ENCODE measurements around the gene ZNF19. TPM values are rescaled to one million over a fixed set of nuclear protein-coding genes. Genes with fewer than 3 reads are reported as not detected.
A peak's percentile ranks its signal among the peaks of the same experiment; 100 is the strongest.

The ZNF19 gene
- total RNA-seq, 1 experiment from 2014 or later, result 5.4 TPM

DNA sequence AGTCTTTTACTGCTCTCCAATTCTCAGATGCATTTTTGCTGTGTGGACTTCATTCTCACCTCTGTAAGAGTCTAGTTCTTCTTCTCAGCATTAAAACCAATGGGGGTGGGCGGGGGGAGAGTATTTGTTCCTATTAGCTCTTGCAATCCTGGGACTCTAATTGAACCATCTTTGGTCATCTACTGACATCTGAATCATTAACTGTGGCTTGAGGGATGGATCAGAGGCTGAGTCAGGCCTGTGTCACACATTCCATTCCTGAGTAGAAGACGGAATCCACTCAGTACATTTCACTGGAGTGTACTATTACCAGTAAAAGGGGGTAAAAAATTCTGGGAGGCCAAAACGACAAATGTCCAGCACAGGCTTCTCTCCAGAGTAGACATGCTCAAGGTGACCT is 14.3 kb downstream of the ZNF19 start:
- DNase-seq (ENCODE audit: low read depth, low spot score) (peak; percentile 90), ATAC-seq (peak; percentile 84)
- Histone ChIP-seq H3K9ac (ENCODE audit: low read length) (peak overlapping the region; percentile 30), H3K4me1 (ENCODE audit: control insufficient read depth in 1 of 2, insufficient read depth in 2 of 2, low read length in 2 of 2) (peaks cover 16 to 39% of the 10 kb centered on the region in 2 experiments; a peak in 3 of 4 replicates), H3K9me2 (ENCODE audit: insufficient read depth) (no peaks in the 10 kb centered on the region; the same call in 1 of the 2 replicates), H4K20me1 (ENCODE audit: insufficient read depth) (no peaks in the 10 kb centered on the region), H3K36me3 (ENCODE audit: control insufficient read depth in 1 of 2, insufficient read depth in 2 of 2, low read length in 2 of 2) (peaks cover 10 to 11% of the 10 kb centered on the region in 2 experiments; a peak in 2 of 4 replicates), H3K79me2 (ENCODE audit: insufficient read depth, low read length) (no peaks in the 10 kb centered on the region), H3K4me3 (replicated peaks in 1 of 2; ENCODE audit: low read depth in 1 of 2, low read length in 2 of 2) (peak overlapping the region; percentile 2 to 30), H3K9me3 (ENCODE audit: control insufficient read depth in 1 of 2, insufficient read depth in 1 of 2, low read depth in 1 of 2, low read length in 2 of 2) (no peaks in the 10 kb centered on the region), H3K4me2 (ENCODE audit: low read length) (peak overlapping the region; percentile 64), H3K27ac (ENCODE audit: low read depth, low read length) (peak overlapping the region; percentile 54; the same call in 1 of the 2 replicates), H2AFZ (ENCODE audit: low read depth, low read length, poor library complexity, severe bottlenecking) (no peak overlapping the region), H3K27me3 (ENCODE audit: insufficient read depth, low read length) (no peaks in the 10 kb centered on the region)
- ChIA-PET CTCF (interaction anchor here (1.2 to 1.5 kb wide), 2 partner anchors 11 to 25 kb away, joined by 3 to 6 read pairs; no protein-coding TSS in a partner anchor), RAD21 (ENCODE audit: low non-redundant PET in 1 of 2, low total read pairs in 2 of 2, uncharacterized antibody in 2 of 2, unreplicated experiment in 2 of 2) (interaction anchor here in 1 of 2 experiments (1.4 kb wide), 1 partner anchor 13 kb away, joined by 5 read pairs; the partner anchor contains the start of gene ZNF23), POLR2A (interaction anchor here (1.3 to 1.7 kb wide), 2 partner anchors 9 to 13 kb away, joined by 3 to 7 read pairs; partner anchors contain the start of gene ZNF23)
- intact Hi-C loops (cut with micrococcal nuclease), result no loop called here
- no TSS peak for BruUV-seq (replicated peaks)
- TF ChIP-seq, protein P1, sequence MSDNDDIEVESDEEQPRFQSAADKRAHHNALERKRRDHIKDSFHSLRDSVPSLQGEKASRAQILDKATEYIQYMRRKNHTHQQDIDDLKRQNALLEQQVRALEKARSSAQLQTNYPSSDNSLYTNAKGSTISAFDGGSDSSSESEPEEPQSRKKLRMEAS (IDR thresholded peaks at IDR 0.05), result peak; percentile 54; the same call in 1 of the 2 replicates
- TF ChIP-seq POLR2A (IDR thresholded peaks at IDR 0.05; ENCODE audit: borderline replicate concordance, extremely low read depth, insufficient read depth, insufficient read length) (no peak), SP1 (IDR thresholded peaks at IDR 0.05; ENCODE audit: low read depth) (peak; percentile 91), YY1 (IDR thresholded peaks at IDR 0.05; ENCODE audit: extremely low read depth, insufficient replicate concordance, low read depth, low read length) (no peak), RAD21 (IDR thresholded peaks at IDR 0.05; ENCODE audit: low read depth) (0 out of 2 replicates have a peak, but pooled peaks have one; percentile 9), FOSL1 (IDR thresholded peaks at IDR 0.05; ENCODE audit: low read depth) (peak; percentile 99), ZNF274 (IDR thresholded peaks at IDR 0.05; ENCODE audit: low read depth, low read length) (no peak), CEBPB (IDR thresholded peaks at IDR 0.05; ENCODE audit: low read depth) (peak; percentile 73), EGR1 (IDR thresholded peaks at IDR 0.05; ENCODE audit: low read depth) (peak; percentile 45), CBX3 (IDR thresholded peaks at IDR 0.05; ENCODE audit: low read depth) (peak; percentile 89), EZH2phosphoT487 (IDR thresholded peaks at IDR 0.05; ENCODE audit: borderline replicate concordance) (no peak), TCF7L2 (IDR thresholded peaks at IDR 0.05; ENCODE audit: borderline replicate concordance, extremely low read depth, insufficient read depth, insufficient read length) (no peak), JUND (IDR thresholded peaks at IDR 0.05) (peak; percentile 95), ELF1 (IDR thresholded peaks at IDR 0.05; ENCODE audit: borderline replicate concordance, low read depth) (no peak), EZH2 (IDR thresholded peaks at IDR 0.05) (no peak), SRF (IDR thresholded peaks at IDR 0.05; ENCODE audit: low read depth) (peak; percentile 91), ZFX (IDR thresholded peaks at IDR 0.05) (no peak)
- TF ChIP-seq, protein P2, sequence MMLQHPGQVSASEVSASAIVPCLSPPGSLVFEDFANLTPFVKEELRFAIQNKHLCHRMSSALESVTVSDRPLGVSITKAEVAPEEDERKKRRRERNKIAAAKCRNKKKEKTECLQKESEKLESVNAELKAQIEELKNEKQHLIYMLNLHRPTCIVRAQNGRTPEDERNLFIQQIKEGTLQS (IDR thresholded peaks at IDR 0.05), result no peak
- TF ChIP-seq, protein P3, sequence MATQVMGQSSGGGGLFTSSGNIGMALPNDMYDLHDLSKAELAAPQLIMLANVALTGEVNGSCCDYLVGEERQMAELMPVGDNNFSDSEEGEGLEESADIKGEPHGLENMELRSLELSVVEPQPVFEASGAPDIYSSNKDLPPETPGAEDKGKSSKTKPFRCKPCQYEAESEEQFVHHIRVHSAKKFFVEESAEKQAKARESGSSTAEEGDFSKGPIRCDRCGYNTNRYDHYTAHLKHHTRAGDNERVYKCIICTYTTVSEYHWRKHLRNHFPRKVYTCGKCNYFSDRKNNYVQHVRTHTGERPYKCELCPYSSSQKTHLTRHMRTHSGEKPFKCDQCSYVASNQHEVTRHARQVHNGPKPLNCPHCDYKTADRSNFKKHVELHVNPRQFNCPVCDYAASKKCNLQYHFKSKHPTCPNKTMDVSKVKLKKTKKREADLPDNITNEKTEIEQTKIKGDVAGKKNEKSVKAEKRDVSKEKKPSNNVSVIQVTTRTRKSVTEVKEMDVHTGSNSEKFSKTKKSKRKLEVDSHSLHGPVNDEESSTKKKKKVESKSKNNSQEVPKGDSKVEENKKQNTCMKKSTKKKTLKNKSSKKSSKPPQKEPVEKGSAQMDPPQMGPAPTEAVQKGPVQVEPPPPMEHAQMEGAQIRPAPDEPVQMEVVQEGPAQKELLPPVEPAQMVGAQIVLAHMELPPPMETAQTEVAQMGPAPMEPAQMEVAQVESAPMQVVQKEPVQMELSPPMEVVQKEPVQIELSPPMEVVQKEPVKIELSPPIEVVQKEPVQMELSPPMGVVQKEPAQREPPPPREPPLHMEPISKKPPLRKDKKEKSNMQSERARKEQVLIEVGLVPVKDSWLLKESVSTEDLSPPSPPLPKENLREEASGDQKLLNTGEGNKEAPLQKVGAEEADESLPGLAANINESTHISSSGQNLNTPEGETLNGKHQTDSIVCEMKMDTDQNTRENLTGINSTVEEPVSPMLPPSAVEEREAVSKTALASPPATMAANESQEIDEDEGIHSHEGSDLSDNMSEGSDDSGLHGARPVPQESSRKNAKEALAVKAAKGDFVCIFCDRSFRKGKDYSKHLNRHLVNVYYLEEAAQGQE (IDR thresholded peaks at IDR 0.05; ENCODE audit: low read depth), result no peak
- TF ChIP-seq, protein P4, sequence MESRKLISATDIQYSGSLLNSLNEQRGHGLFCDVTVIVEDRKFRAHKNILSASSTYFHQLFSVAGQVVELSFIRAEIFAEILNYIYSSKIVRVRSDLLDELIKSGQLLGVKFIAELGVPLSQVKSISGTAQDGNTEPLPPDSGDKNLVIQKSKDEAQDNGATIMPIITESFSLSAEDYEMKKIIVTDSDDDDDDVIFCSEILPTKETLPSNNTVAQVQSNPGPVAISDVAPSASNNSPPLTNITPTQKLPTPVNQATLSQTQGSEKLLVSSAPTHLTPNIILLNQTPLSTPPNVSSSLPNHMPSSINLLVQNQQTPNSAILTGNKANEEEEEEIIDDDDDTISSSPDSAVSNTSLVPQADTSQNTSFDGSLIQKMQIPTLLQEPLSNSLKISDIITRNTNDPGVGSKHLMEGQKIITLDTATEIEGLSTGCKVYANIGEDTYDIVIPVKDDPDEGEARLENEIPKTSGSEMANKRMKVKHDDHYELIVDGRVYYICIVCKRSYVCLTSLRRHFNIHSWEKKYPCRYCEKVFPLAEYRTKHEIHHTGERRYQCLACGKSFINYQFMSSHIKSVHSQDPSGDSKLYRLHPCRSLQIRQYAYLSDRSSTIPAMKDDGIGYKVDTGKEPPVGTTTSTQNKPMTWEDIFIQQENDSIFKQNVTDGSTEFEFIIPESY (IDR thresholded peaks at IDR 0.05; ENCODE audit: extremely low read depth, insufficient replicate concordance, low read length), result no peak
